PC-9 (cell line): ENCODE measurements around the gene PGD.

Source experiments
- EZH2 ChIP-seq: fragments of 200-600 bp; sonication (generic); IDR thresholded peaks from 2 replicates; pipeline ENCODE4 v1.8.0; 2017; ENCODE audit warnings: antibody characterized with exemption, low read depth
- TF ChIP-seq, protein P1 (sequence below): fragments of 200-600 bp; sonication (generic); conservative IDR thresholded peaks from 2 replicates; pipeline ENCODE4 v1.6.1; 2017; ENCODE audit warnings: mixed run types, antibody characterized with exemption, mild to moderate bottlenecking, moderate library complexity

DNA sequence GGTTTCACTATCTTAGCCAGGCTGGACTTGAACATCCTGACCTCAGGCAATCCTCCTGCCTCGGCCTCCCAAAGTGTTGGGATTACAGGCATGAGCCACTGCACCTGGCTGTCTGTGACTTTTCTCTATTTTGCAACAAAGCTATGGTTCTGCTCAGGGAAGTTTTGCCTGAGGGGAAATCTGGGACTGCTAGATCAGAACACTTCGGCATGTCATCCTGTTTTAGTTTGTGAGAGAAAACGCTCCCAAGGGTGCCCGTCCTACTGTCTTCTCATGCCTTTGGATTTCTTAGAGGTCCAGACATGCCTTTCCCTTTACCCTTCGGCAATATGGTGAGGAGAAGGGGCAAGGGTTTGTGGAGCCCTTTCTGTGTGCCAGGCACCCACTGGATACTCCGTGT, 45.4 kb downstream of the PGD start:
- TF ChIP-seq, protein P1, sequence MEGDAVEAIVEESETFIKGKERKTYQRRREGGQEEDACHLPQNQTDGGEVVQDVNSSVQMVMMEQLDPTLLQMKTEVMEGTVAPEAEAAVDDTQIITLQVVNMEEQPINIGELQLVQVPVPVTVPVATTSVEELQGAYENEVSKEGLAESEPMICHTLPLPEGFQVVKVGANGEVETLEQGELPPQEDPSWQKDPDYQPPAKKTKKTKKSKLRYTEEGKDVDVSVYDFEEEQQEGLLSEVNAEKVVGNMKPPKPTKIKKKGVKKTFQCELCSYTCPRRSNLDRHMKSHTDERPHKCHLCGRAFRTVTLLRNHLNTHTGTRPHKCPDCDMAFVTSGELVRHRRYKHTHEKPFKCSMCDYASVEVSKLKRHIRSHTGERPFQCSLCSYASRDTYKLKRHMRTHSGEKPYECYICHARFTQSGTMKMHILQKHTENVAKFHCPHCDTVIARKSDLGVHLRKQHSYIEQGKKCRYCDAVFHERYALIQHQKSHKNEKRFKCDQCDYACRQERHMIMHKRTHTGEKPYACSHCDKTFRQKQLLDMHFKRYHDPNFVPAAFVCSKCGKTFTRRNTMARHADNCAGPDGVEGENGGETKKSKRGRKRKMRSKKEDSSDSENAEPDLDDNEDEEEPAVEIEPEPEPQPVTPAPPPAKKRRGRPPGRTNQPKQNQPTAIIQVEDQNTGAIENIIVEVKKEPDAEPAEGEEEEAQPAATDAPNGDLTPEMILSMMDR: no peak
- TF ChIP-seq EZH2: no peak
